D341Med (cell line): ENCODE results near the gene NLGN2.

ENCODE experiments used
- DNase-seq: peaks from one replicate; pipeline ENCODE4 v3.0.0; 2012; ENCODE audit warnings: low spot score

The NLGN2 gene

GRCh38 chr17:7466318-7466638 is 58.6 kb downstream of the NLGN2 start:
- no peak for DNase-seq

- DNase-seq = no peak
Observed at GRCh38 chr17:7466639-7467341, 59.1 kb downstream of the NLGN2 start.

- DNase-seq = no peak
Observed at GRCh38 chr17:7467498-7467897, 59.9 kb downstream of the NLGN2 start.

- DNase-seq = no peak
Observed at GRCh38 chr17:7468290-7468689, 60.6 kb downstream of the NLGN2 start.

- DNase-seq = no peak
Observed at GRCh38 chr17:7468804-7469389, 61.3 kb downstream of the NLGN2 start.
